HEK293 (cell line): Measurements from ENCODE around the gene PANK4.
A peak's percentile ranks its signal among the peaks of the same experiment; 100 is the strongest.

Experiments used
- CTCF ChIA-PET: fragments of 350-600 bp; formaldehyde crosslinking; extraction: SDS; loops from one replicate; lab custom pipeline; 2021; ENCODE audit warnings: antibody characterized with exemption; lab: Yijun Ruan, JAX
- POLR2A ChIA-PET: fragments of 300-600 bp; formaldehyde crosslinking; extraction: SDS; loops from one replicate; lab custom pipeline; 2020; ENCODE audit warnings: antibody characterized with exemption, inconsistent platforms; lab: Yijun Ruan, JAX
- H3K27ac ChIP-seq: fragments of 200-500 bp; sonication (Bioruptor generic); 2 replicates; pipeline ENCODE4 v1.5.1; 2014; ENCODE audit warnings: low read depth, low read length, control low read depth, inconsistent platforms; ENCODE audit errors: extremely low read depth
- H3K36me3 ChIP-seq, 2 experiments: fragments of 200-500 bp in 1 of 2; sonication (Bioruptor generic) in 1 of 2; 1 replicate in 1 of 2; 2 replicates in 1 of 2; pipeline ENCODE4 v1.5.1; 2014 to 2017; ENCODE audit warnings: inconsistent platforms in 2 of 2, low read length in 2 of 2; ENCODE audit not compliant: control insufficient read depth in 2 of 2, insufficient read depth in 1 of 2
- H3K4me1 ChIP-seq: fragments of 200-500 bp; sonication (Bioruptor generic); 2 replicates; pipeline ENCODE4 v1.5.1; 2014; ENCODE audit warnings: mild to moderate bottlenecking, low read length, inconsistent platforms; ENCODE audit not compliant: control insufficient read depth, insufficient read depth
- H3K4me3 ChIP-seq: 2 replicates; pipeline ENCODE4 v1.5.1; 2011; ENCODE audit warnings: low read depth, mild to moderate bottlenecking, control low read depth, low read length, moderate library complexity
- H3K9me3 ChIP-seq: fragments of 200-500 bp; sonication (Bioruptor generic); 2 replicates; pipeline ENCODE4 v1.5.1; 2014; ENCODE audit warnings: low read depth, low read length, inconsistent platforms; ENCODE audit not compliant: control insufficient read depth, insufficient read depth
- EGR2 ChIP-seq: fragments of 450-650 bp; formaldehyde crosslinking; IDR thresholded peaks from 2 replicates; pipeline ENCODE4 v1.5.1; 2016; ENCODE audit warnings: low read depth, missing biosample characterization, missing genetic modification characterization
- GLIS1 ChIP-seq: fragments of 450-650 bp; formaldehyde crosslinking; IDR thresholded peaks from 2 replicates; pipeline ENCODE4 v1.5.1; 2016; ENCODE audit warnings: missing biosample characterization, missing genetic modification characterization
- KLF16 ChIP-seq: fragments of 450-650 bp; formaldehyde crosslinking; IDR thresholded peaks from 2 replicates; pipeline ENCODE4 v1.5.1; 2017; ENCODE audit warnings: missing biosample characterization, missing genetic modification characterization
- MEIS1 ChIP-seq: sonication (generic); formaldehyde crosslinking; IDR thresholded peaks from 2 replicates; pipeline ENCODE4 v1.8.1; 2022; ENCODE audit warnings: missing genetic modification reagents, mild to moderate bottlenecking, borderline replicate concordance
- OSR2 ChIP-seq: fragments of 450-650 bp; formaldehyde crosslinking; IDR thresholded peaks from 2 replicates; pipeline ENCODE4 v1.5.1; 2016; ENCODE audit warnings: missing biosample characterization, missing genetic modification characterization
- PRDM1 ChIP-seq: fragments of 450-650 bp; formaldehyde crosslinking; IDR thresholded peaks from 2 replicates; pipeline ENCODE4; 2016; ENCODE audit warnings: missing biosample characterization, missing genetic modification characterization
- SCRT1 ChIP-seq: fragments of 450-650 bp; formaldehyde crosslinking; IDR thresholded peaks from 2 replicates; pipeline ENCODE4 v1.5.1; 2016; ENCODE audit warnings: missing biosample characterization, missing genetic modification characterization, borderline replicate concordance
- SCRT2 ChIP-seq: fragments of 450-650 bp; formaldehyde crosslinking; IDR thresholded peaks from 2 replicates; pipeline ENCODE4 v1.5.1; 2016; ENCODE audit warnings: missing biosample characterization, missing genetic modification characterization
- SETDB1 ChIP-seq: IDR thresholded peaks from one replicate; pipeline ENCODE4 v1.6.1; 2017; ENCODE audit warnings: mild to moderate bottlenecking, low read length, moderate library complexity, mixed read lengths; ENCODE audit not compliant: insufficient read length
- TCF7L2 ChIP-seq: IDR thresholded peaks from 2 replicates; pipeline ENCODE4 v1.6.1; 2011; ENCODE audit warnings: low read depth, mild to moderate bottlenecking, inconsistent platforms, low read length, moderate library complexity, borderline replicate concordance
- ZIC2 ChIP-seq: fragments of 450-650 bp; formaldehyde crosslinking; IDR thresholded peaks from 2 replicates; pipeline ENCODE4 v1.5.1; 2016; ENCODE audit warnings: missing biosample characterization, missing genetic modification characterization
- ZNF112 ChIP-seq: fragments of 450-650 bp; formaldehyde crosslinking; IDR thresholded peaks from 2 replicates; pipeline ENCODE4 v1.5.0; 2017; ENCODE audit warnings: missing biosample characterization, missing genetic modification characterization
- ZNF121 ChIP-seq: fragments of 450-650 bp; formaldehyde crosslinking; IDR thresholded peaks from 2 replicates; pipeline ENCODE4 v1.5.1; 2016; ENCODE audit warnings: missing biosample characterization, missing genetic modification characterization
- ZNF138 ChIP-seq: fragments of 450-650 bp; formaldehyde crosslinking; IDR thresholded peaks from 2 replicates; pipeline ENCODE4 v1.5.1; 2016; ENCODE audit warnings: missing biosample characterization, missing genetic modification characterization, borderline replicate concordance
- ZNF169 ChIP-seq: fragments of 450-650 bp; formaldehyde crosslinking; IDR thresholded peaks from 2 replicates; pipeline ENCODE4 v1.5.1; 2016; ENCODE audit warnings: missing biosample characterization, missing genetic modification characterization
- ZNF202 ChIP-seq: fragments of 450-650 bp; formaldehyde crosslinking; IDR thresholded peaks from 2 replicates; pipeline ENCODE4 v1.5.1; 2016; ENCODE audit warnings: missing biosample characterization, missing genetic modification characterization, borderline replicate concordance
- ZNF221 ChIP-seq: fragments of 450-650 bp; formaldehyde crosslinking; IDR thresholded peaks from 2 replicates; pipeline ENCODE4 v1.5.1; 2017; ENCODE audit warnings: missing biosample characterization, missing genetic modification characterization, borderline replicate concordance
- ZNF394 ChIP-seq: fragments of 450-650 bp; formaldehyde crosslinking; IDR thresholded peaks from 2 replicates; pipeline ENCODE4 v1.5.1; 2016; ENCODE audit warnings: missing biosample characterization, missing genetic modification characterization, mild to moderate bottlenecking, moderate library complexity, borderline replicate concordance
- ZNF433 ChIP-seq: fragments of 450-650 bp; formaldehyde crosslinking; IDR thresholded peaks from 2 replicates; pipeline ENCODE4 v1.5.1; 2016; ENCODE audit warnings: missing biosample characterization, missing genetic modification characterization, low read depth
- ZNF529 ChIP-seq: fragments of 450-650 bp; formaldehyde crosslinking; IDR thresholded peaks from 2 replicates; pipeline ENCODE4 v1.5.1; 2017; ENCODE audit warnings: missing genetic modification characterization, missing biosample characterization; ENCODE audit not compliant: insufficient replicate concordance
- ZNF600 ChIP-seq: fragments of 450-650 bp; formaldehyde crosslinking; IDR thresholded peaks from 2 replicates; pipeline ENCODE4 v1.5.1; 2016; ENCODE audit warnings: missing biosample characterization, missing genetic modification characterization
- ZNF624 ChIP-seq: fragments of 450-650 bp; formaldehyde crosslinking; IDR thresholded peaks from 2 replicates; pipeline ENCODE4 v1.5.1; 2017; ENCODE audit warnings: missing biosample characterization, missing genetic modification characterization
- ZNF701 ChIP-seq: fragments of 450-650 bp; formaldehyde crosslinking; IDR thresholded peaks from 2 replicates; pipeline ENCODE4 v1.5.1; 2016; ENCODE audit warnings: missing biosample characterization, missing genetic modification characterization
- ZNF792 ChIP-seq: fragments of 450-650 bp; formaldehyde crosslinking; IDR thresholded peaks from 2 replicates; pipeline ENCODE4 v1.5.1; 2016; ENCODE audit warnings: missing biosample characterization, missing genetic modification characterization
- ZSCAN16 ChIP-seq: fragments of 450-650 bp; formaldehyde crosslinking; IDR thresholded peaks from 2 replicates; pipeline ENCODE4 v1.5.1; 2016; ENCODE audit warnings: missing biosample characterization, missing genetic modification characterization
- TF ChIP-seq, protein P1 (sequence below): fragments of 450-650 bp; formaldehyde crosslinking; IDR thresholded peaks from 2 replicates; pipeline ENCODE4 v1.5.1; 2016; ENCODE audit warnings: missing biosample characterization, missing genetic modification characterization
- TF ChIP-seq, protein P2 (sequence below): fragments of 450-650 bp; formaldehyde crosslinking; IDR thresholded peaks from 2 replicates; pipeline ENCODE4 v1.5.1; 2016; ENCODE audit warnings: missing biosample characterization, missing genetic modification characterization
- TF ChIP-seq, protein P3 (sequence below): fragments of 450-650 bp; formaldehyde crosslinking; IDR thresholded peaks from 2 replicates; pipeline ENCODE4 v1.5.1; 2016; ENCODE audit warnings: missing biosample characterization, missing genetic modification characterization
- TF ChIP-seq, protein P4 (sequence below): fragments of 450-650 bp; formaldehyde crosslinking; IDR thresholded peaks from 2 replicates; pipeline ENCODE4 v1.5.1; 2016; ENCODE audit warnings: missing biosample characterization, missing genetic modification characterization

The PANK4 gene

DNA sequence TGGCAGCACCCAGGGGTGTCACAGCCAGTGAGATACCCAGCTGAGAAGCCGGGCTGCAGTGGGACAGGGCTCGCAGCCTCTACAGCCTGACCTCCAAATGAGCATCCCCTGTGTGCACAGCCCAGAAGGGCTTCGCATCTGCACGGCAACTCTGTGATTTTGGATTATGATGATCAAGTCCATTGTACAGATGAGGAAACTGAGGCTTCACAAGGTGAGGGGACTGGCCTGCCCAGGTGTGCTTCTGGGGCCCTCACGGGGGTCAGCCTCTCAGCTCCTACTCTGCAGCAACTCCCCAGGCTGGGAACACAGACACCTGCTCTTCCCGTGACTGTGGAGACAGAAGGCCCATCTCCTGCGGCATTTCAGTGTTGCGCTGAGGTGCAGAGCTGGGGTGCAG, 12.5 kb upstream of the PANK4 start (continued):
- TF ChIP-seq ZNF792 (no peak), SCRT2 (tag by site-specific recombination) (no peak), OSR2 (tag by site-specific recombination) (no peak), TCF7L2 (no peak)

DNA sequence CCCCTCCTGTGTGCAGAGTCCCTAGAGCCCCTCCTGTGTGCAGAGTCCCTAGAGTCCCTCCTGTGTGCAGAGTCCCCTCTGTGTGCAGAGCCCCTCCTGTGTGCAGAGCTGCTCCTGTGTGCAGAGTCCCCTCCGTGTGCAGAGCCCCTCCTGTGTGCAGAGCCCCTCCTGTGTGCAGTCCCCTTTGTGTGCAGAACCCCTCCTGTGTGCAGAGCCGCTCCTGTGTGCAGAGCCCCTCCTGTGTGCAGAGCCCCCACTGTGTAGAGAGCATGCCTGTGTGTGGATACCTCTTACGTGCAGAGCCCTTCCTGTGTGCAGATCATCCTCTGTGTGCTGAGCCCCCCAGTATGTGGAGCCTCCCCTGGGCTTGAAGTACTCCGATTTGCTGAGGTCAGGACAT, 12.0 kb upstream of the PANK4 start:
- Histone ChIP-seq H3K27ac (no peak overlapping the region), H3K9me3 (no peaks in the 10 kb centered on the region), H3K36me3 (no peaks in the 10 kb centered on the region), H3K4me3 (no peak overlapping the region), H3K4me1 (peaks cover 6% of the 10 kb centered on the region)
- TF ChIP-seq, protein P1, sequence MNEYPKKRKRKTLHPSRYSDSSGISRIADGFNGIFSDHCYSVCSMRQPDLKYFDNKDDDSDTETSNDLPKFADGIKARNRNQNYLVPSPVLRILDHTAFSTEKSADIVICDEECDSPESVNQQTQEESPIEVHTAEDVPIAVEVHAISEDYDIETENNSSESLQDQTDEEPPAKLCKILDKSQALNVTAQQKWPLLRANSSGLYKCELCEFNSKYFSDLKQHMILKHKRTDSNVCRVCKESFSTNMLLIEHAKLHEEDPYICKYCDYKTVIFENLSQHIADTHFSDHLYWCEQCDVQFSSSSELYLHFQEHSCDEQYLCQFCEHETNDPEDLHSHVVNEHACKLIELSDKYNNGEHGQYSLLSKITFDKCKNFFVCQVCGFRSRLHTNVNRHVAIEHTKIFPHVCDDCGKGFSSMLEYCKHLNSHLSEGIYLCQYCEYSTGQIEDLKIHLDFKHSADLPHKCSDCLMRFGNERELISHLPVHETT, result no peak
- TF ChIP-seq ZSCAN16 (tag by site-specific recombination) (peak; percentile 99), ZNF394 (tag by site-specific recombination) (no peak), MEIS1 (CRISPR knock-in tag) (no peak), ZNF112 (tag by site-specific recombination) (no peak), ZNF138 (no peak), ZNF121 (tag by site-specific recombination) (no peak)
- POLR2A ChIA-PET, result no interaction called here
- CTCF ChIA-PET, result interaction anchor here (0.6 kb wide), 1 partner anchor 59 kb away, joined by 6 read pairs; no protein-coding TSS in a partner anchor

DNA sequence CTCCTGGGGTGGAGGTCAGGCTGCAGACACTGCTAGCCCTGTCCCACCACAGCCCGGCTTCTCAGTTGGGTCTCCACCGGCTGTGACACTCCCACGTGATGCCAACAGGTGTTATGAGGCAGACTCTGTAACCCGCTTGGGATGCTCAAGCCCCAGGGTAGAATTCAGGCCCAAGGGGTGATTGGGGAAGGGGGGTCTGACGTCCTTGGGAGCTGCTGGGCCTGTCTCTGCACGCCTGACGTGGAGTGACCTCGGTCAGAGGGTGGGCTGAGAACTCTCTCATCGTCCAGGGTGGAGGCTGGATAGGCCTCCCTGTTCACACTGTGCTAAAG, 11.4 kb upstream of the PANK4 start:
- H3K36me3 ChIP-seq, result no peaks in the 10 kb centered on the region
- ChIA-PET POLR2A (no interaction called here), CTCF (no interaction called here)
- TF ChIP-seq KLF16 (tag by site-specific recombination) (no peak), SCRT1 (peak; percentile 79; the same call in 1 of the 2 replicates), SCRT2 (tag by site-specific recombination) (peak; percentile 95), ZNF433 (no peak), ZNF202 (tag by site-specific recombination) (no peak), ZIC2 (peak; percentile 87), PRDM1 (no peak), GLIS1 (tag by site-specific recombination) (peak; percentile 43), ZNF600 (tag by site-specific recombination) (no peak)
- no peaks in the 10 kb centered on the region for H3K9me3 ChIP-seq
- peaks cover 6% of the 10 kb centered on the region for H3K4me1 ChIP-seq
- no peak overlapping the region for H3K27ac ChIP-seq
- no peak overlapping the region for H3K4me3 ChIP-seq

DNA sequence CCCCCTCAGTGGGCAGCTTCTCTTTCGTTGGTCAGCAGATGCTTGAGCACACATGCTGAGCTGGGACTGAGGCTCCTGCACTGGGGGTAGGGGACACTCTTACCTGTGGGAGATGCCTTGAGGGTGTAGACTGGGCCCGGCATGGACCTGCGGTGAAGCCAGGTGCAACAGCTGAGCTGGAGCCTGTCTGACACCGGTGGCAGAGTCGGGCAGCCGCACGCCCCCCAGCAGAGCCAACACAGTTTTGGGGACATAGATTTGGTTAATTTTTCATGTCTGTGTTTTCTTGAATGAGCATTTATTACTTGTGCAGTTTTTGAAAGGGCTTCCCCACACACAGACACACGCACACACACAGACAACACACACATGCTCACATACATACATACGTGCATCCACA, 9.6 kb upstream of the PANK4 start:
- Histone ChIP-seq H3K27ac (no peak overlapping the region), H3K4me1 (no peaks in the 10 kb centered on the region), H3K4me3 (no peak overlapping the region), H3K9me3 (no peaks in the 10 kb centered on the region), H3K36me3 (no peaks in the 10 kb centered on the region)
- ChIA-PET CTCF (interaction anchor here (2.1 to 2.9 kb wide), 2 partner anchors 12 to 341 kb away, joined by 5 to 9 read pairs; partner anchors contain the start of gene FAAP20), POLR2A (interaction anchor here (1.8 kb wide), 1 partner anchor 10 kb away, joined by 4 read pairs; no protein-coding TSS in a partner anchor)
- TF ChIP-seq ZNF701 (tag by site-specific recombination), result no peak
- TF ChIP-seq ZNF169 (tag by site-specific recombination), result no peak
- no peak for TF ChIP-seq SETDB1
- TF ChIP-seq, protein P2, sequence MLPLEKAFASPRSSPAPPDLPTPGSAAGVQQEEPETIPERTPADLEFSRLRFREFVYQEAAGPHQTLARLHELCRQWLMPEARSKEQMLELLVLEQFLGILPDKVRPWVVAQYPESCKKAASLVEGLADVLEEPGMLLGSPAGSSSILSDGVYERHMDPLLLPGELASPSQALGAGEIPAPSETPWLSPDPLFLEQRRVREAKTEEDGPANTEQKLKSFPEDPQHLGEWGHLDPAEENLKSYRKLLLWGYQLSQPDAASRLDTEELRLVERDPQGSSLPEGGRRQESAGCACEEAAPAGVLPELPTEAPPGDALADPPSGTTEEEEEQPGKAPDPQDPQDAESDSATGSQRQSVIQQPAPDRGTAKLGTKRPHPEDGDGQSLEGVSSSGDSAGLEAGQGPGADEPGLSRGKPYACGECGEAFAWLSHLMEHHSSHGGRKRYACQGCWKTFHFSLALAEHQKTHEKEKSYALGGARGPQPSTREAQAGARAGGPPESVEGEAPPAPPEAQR (tag by site-specific recombination), result no peak
- no peak for TF ChIP-seq ZNF529 (tag by site-specific recombination)
- no peak for TF ChIP-seq EGR2 (tag by site-specific recombination)
- no peak for TF ChIP-seq ZNF221 (tag by site-specific recombination)
- TF ChIP-seq, protein P3, sequence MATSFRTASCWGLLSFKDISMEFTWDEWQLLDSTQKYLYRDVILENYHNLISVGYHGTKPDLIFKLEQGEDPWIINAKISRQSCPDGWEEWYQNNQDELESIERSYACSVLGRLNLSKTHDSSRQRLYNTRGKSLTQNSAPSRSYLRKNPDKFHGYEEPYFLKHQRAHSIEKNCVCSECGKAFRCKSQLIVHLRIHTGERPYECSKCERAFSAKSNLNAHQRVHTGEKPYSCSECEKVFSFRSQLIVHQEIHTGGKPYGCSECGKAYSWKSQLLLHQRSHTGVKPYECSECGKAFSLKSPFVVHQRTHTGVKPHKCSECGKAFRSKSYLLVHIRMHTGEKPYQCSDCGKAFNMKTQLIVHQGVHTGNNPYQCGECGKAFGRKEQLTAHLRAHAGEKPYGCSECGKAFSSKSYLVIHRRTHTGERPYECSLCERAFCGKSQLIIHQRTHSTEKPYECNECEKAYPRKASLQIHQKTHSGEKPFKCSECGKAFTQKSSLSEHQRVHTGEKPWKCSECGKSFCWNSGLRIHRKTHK (tag by site-specific recombination), result no peak
- TF ChIP-seq, protein P4, sequence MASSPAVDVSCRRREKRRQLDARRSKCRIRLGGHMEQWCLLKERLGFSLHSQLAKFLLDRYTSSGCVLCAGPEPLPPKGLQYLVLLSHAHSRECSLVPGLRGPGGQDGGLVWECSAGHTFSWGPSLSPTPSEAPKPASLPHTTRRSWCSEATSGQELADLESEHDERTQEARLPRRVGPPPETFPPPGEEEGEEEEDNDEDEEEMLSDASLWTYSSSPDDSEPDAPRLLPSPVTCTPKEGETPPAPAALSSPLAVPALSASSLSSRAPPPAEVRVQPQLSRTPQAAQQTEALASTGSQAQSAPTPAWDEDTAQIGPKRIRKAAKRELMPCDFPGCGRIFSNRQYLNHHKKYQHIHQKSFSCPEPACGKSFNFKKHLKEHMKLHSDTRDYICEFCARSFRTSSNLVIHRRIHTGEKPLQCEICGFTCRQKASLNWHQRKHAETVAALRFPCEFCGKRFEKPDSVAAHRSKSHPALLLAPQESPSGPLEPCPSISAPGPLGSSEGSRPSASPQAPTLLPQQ (tag by site-specific recombination), result no peak
- TF ChIP-seq ZNF624 (tag by site-specific recombination), result no peak
